ENCODE results near the gene PPP3R1.
A peak's percentile ranks its signal among the peaks of the same experiment; 100 is the strongest.
"Not testable (repeated sequence)": the region's sequence is repeated elsewhere in the genome, so short reads cannot be mapped to it uniquely, and the experiment has no call there.

PPP3R1 gene

GRCh38 chr2:68178954-68179627, 73.2 kb downstream of the PPP3R1 start:
- Mint-ChIP-seq H3K27me3 (no peaks in the 10 kb centered on the region), H3K9me3 (no peaks in the 10 kb centered on the region), H3K4me3 (no peak overlapping the region), H3K27ac (no peak overlapping the region), H3K4me1 (ENCODE audit: low read depth) (no peaks in the 10 kb centered on the region), H3K36me3 (ENCODE audit: low read depth) (peaks cover 61% of the 10 kb centered on the region)
- intact Hi-C loops (cut with micrococcal nuclease): no loop called here

- Mint-ChIP-seq H3K36me3 (ENCODE audit: low read depth) (peaks cover 60% of the 10 kb centered on the region), H3K4me1 (ENCODE audit: low read depth) (peaks cover 4% of the 10 kb centered on the region), H3K27me3 (no peaks in the 10 kb centered on the region), H3K9me3 (no peaks in the 10 kb centered on the region), H3K4me3 (no peak overlapping the region), H3K27ac (no peak overlapping the region)
- intact Hi-C loops (cut with micrococcal nuclease): no loop called here
Measured at GRCh38 chr2:68178432-68178831, 73.9 kb downstream of the PPP3R1 start.

DNA sequence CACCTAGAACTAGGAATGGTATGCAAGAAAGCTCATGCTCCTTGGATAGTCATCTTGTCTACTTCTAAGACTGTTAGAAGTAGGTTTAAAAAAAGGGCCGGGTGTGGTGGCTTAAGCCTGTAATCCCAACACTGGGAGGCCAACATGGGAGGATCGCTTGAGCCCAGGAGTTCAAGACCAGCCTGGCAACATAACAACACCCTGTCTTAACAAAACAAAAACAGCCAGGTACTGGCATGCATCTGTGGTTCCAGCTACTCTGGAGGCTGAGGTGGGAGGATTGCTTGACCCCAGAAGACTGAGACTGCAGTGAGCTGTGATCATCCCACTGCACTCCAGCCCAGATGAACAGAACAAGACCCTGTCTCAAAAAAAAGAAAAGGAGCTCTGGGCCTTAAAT, 74.8 kb downstream of the PPP3R1 start:
- peaks cover 56% of the 10 kb centered on the region for H3K36me3 Mint-ChIP-seq (ENCODE audit: low read depth)

GRCh38 chr2:68176657-68177056, 75.7 kb downstream of the PPP3R1 start:
- Mint-ChIP-seq H3K27ac (no peak overlapping the region), H3K9me3 (no peaks in the 10 kb centered on the region), H3K4me1 (ENCODE audit: low read depth) (peaks cover 10% of the 10 kb centered on the region), H3K36me3 (ENCODE audit: low read depth) (peaks cover 48% of the 10 kb centered on the region), H3K27me3 (no peaks in the 10 kb centered on the region), H3K4me3 (no peak overlapping the region)
- intact Hi-C loops (cut with micrococcal nuclease): no loop called here

More for the DNA sequence above, 74.8 kb downstream of the PPP3R1 start:
- Mint-ChIP-seq H3K9me3 (no peaks in the 10 kb centered on the region), H3K4me3 (no peak overlapping the region), H3K27ac (no peak overlapping the region), H3K27me3 (no peaks in the 10 kb centered on the region), H3K4me1 (ENCODE audit: low read depth) (peaks cover 10% of the 10 kb centered on the region)
- intact Hi-C loops (cut with micrococcal nuclease): no loop called here

DNA sequence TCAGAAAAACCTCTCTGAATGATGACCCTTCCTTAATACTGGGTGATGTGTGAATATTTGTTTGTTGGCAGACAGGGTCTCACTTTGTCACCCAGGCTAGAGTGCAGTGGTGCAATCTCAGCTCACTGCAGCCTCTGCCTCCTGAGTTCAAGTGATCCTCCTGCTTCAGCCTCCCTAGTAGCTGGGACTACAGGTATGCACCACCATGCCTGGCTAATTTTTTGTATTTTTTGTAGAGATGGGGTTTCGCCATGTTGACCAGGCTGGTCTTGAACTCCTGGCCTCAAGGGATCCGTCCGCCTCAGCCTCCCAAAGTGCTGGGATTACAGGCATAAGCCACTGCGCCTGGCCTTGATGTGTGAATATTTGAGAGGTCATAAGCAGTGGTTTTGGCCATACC, 77.1 kb downstream of the PPP3R1 start:
- H3K4me3 Mint-ChIP-seq; intact Hi-C loops (cut with micrococcal nuclease); H3K27me3 Mint-ChIP-seq; H3K9me3 Mint-ChIP-seq; H3K27ac Mint-ChIP-seq: not testable (repeated sequence)
- Mint-ChIP-seq H3K36me3 (ENCODE audit: low read depth) (peaks cover 34% of the 10 kb centered on the region), H3K4me1 (ENCODE audit: low read depth) (peaks cover 10% of the 10 kb centered on the region)

DNA sequence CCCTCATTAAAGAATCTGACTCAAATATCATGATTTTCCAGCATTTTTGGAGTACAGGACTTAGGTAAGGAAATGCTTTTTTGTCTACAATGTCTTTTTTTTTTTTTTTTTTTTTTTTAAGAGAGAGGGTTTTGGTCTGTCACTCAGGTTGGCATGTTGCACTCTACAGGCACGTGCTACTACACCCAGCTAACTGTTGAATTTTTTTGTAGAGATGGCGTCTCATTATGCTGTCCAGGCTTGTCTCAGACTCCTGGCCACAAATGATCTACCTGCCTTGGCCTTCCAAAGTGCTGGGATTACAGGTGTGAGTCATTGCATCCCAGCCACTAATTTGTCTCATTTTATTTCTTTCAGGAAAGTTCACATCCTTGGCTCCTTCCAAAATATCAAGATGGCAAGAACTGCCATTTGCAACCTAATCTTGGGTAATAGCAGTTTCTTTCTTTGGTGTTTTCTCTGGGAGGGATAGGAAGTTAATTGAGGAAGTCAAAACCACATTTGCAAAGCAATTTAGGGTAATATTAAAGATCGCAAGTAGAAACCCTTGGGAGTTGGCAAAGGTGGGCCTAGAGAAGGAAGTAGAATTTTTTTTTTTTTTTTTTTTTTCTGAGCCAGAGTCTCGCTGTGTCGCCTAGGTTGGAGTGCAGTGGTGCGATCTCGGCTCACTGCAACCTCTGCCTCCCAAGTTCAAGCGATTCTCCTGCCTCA, 79.2 kb downstream of the PPP3R1 start:
- no peak overlapping the region for H3K4me3 Mint-ChIP-seq
- no peaks in the 10 kb centered on the region for H3K27me3 Mint-ChIP-seq
- intact Hi-C loops (cut with micrococcal nuclease): no loop called here
- peaks cover 32% of the 10 kb centered on the region for H3K36me3 Mint-ChIP-seq (ENCODE audit: low read depth)
- no peaks in the 10 kb centered on the region for H3K9me3 Mint-ChIP-seq
- peaks cover 10% of the 10 kb centered on the region for H3K4me1 Mint-ChIP-seq (ENCODE audit: low read depth)
- H3K27ac Mint-ChIP-seq: peak overlapping the region; percentile 36

DNA sequence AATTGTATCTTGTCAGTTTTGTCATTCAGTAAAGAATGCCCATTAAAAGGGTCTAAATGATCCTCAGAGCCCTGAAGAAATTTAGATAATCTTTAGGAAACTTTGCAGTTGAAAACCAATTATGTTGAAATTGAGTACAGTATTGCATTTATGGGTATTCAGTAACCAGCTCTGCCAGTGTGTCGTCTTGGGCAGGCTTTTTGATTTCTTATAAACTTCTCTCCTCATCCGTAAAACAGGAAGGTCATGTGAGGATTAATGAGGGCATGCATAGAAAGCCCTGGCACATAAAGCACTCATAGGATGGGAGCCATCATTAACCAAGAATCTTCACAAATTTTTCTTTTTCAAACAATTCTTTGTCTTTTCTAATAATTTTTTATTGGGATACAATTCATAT, 79.8 kb downstream of the PPP3R1 start:
- H3K27me3 Mint-ChIP-seq: no peaks in the 10 kb centered on the region
- peaks cover 32% of the 10 kb centered on the region for H3K36me3 Mint-ChIP-seq (ENCODE audit: low read depth)
- intact Hi-C loops (cut with micrococcal nuclease): no loop called here
- no peak overlapping the region for H3K4me3 Mint-ChIP-seq
- no peaks in the 10 kb centered on the region for H3K9me3 Mint-ChIP-seq
- no peak overlapping the region for H3K27ac Mint-ChIP-seq
- H3K4me1 Mint-ChIP-seq (ENCODE audit: low read depth): peaks cover 10% of the 10 kb centered on the region

- no peaks in the 10 kb centered on the region for H3K9me3 Mint-ChIP-seq
- H3K4me3 Mint-ChIP-seq: no peak overlapping the region
- H3K27me3 Mint-ChIP-seq: no peaks in the 10 kb centered on the region
- H3K4me1 Mint-ChIP-seq (ENCODE audit: low read depth): peaks cover 16% of the 10 kb centered on the region
- H3K27ac Mint-ChIP-seq: no peak overlapping the region
- peaks cover 37% of the 10 kb centered on the region for H3K36me3 Mint-ChIP-seq (ENCODE audit: low read depth)
- intact Hi-C loops (cut with micrococcal nuclease): no loop called here
Measured at GRCh38 chr2:68171684-68172083, 80.6 kb downstream of the PPP3R1 start.

DNA sequence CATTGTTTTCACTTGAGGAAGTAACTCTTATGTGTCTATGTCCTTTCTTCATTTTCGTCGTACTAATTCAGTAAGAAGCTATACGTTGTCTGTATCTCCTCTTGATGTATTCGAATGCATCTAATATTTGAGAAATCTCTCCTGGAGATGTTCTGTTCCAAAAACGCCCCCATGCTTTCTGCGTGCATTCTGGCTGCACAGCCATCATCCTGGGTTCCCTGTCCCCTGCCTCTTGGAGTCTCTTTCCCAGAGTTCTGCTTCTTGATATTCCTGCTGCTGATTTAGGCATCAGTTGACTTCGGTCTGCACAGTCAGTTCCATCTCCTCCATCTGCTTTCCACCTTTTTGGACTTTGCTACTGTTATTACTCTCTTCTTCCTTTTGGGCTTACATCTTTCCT, 81.2 kb downstream of the PPP3R1 start:
- intact Hi-C loops (cut with micrococcal nuclease): no loop called here
- no peak overlapping the region for H3K27ac Mint-ChIP-seq
- peaks cover 21% of the 10 kb centered on the region for H3K4me1 Mint-ChIP-seq (ENCODE audit: low read depth)
- no peak overlapping the region for H3K4me3 Mint-ChIP-seq
- H3K36me3 Mint-ChIP-seq (ENCODE audit: low read depth): peaks cover 40% of the 10 kb centered on the region
- H3K27me3 Mint-ChIP-seq: no peaks in the 10 kb centered on the region
- H3K9me3 Mint-ChIP-seq: no peaks in the 10 kb centered on the region

DNA sequence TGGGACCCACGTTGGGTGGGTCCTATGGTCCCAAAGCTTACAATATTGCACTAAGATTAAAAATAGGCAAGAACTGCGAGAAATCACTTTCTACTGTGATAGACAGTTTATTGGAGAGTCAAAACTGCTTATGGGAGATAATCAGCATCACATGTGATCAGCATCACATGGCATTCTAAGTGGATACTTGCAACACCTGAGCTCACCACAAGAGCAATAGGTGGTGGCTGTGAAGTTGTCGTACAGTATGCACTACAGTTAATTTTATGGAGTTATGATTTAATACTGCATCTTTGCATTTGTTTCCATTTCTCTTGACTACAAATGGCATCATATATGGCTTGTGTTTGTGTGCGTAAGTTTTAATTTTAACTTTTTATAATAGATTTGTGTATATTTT, 83.0 kb downstream of the PPP3R1 start:
- H3K27ac Mint-ChIP-seq: no peak overlapping the region
- no peak overlapping the region for H3K4me3 Mint-ChIP-seq
- no peaks in the 10 kb centered on the region for H3K9me3 Mint-ChIP-seq
- H3K36me3 Mint-ChIP-seq (ENCODE audit: low read depth): peaks cover 41% of the 10 kb centered on the region
- intact Hi-C loops (cut with micrococcal nuclease): no loop called here
- no peaks in the 10 kb centered on the region for H3K27me3 Mint-ChIP-seq
- H3K4me1 Mint-ChIP-seq (ENCODE audit: low read depth): peaks cover 27% of the 10 kb centered on the region

DNA sequence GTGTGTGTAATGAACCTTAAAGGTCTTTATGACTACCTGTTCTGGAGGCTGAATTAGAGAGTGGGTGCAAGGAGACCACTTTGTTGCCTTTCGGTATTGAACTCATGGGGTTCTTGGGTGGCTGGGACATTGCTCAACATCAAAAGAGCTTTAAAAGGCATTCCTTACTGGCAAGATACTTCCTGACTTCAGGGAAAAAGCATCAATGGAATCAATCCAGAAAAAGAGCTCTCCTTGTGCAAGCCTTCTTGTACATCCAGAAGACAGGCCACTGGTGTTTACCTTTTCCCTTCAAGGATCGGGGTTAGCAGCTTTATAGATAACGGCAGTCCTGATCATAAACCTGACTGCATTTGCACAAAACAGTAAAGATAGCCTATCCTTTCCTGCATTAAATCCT, 85.1 kb downstream of the PPP3R1 start:
- Mint-ChIP-seq H3K27ac (no peak overlapping the region), H3K4me1 (ENCODE audit: low read depth) (peaks cover 17% of the 10 kb centered on the region), H3K36me3 (ENCODE audit: low read depth) (peaks cover 51% of the 10 kb centered on the region), H3K4me3 (no peak overlapping the region), H3K27me3 (no peaks in the 10 kb centered on the region), H3K9me3 (no peaks in the 10 kb centered on the region)
- intact Hi-C loops (cut with micrococcal nuclease): no loop called here

GRCh38 chr2:68163641-68164040, 88.7 kb downstream of the PPP3R1 start:
- peaks cover 17% of the 10 kb centered on the region for H3K4me1 Mint-ChIP-seq (ENCODE audit: low read depth)
- H3K9me3 Mint-ChIP-seq: no peaks in the 10 kb centered on the region
- peaks cover 80% of the 10 kb centered on the region for H3K36me3 Mint-ChIP-seq (ENCODE audit: low read depth)

GRCh38 chr2:68158134-68158447, 94.2 kb downstream of the PPP3R1 start:
- H3K4me1 Mint-ChIP-seq (ENCODE audit: low read depth): peaks cover 10% of the 10 kb centered on the region
- peaks cover 52% of the 10 kb centered on the region for H3K36me3 Mint-ChIP-seq (ENCODE audit: low read depth)
- H3K4me3 Mint-ChIP-seq: peak overlapping the region; percentile 99
- no peaks in the 10 kb centered on the region for H3K9me3 Mint-ChIP-seq
- intact Hi-C loops (cut with micrococcal nuclease): no loop called here
- peak overlapping the region; percentile 95 for H3K27ac Mint-ChIP-seq
- H3K27me3 Mint-ChIP-seq: no peaks in the 10 kb centered on the region

More at GRCh38 chr2:68163641-68164040, 88.7 kb downstream of the PPP3R1 start:
- Mint-ChIP-seq H3K27me3 (no peaks in the 10 kb centered on the region), H3K27ac (no peak overlapping the region), H3K4me3 (no peak overlapping the region)
- intact Hi-C loops (cut with micrococcal nuclease): no loop called here

DNA sequence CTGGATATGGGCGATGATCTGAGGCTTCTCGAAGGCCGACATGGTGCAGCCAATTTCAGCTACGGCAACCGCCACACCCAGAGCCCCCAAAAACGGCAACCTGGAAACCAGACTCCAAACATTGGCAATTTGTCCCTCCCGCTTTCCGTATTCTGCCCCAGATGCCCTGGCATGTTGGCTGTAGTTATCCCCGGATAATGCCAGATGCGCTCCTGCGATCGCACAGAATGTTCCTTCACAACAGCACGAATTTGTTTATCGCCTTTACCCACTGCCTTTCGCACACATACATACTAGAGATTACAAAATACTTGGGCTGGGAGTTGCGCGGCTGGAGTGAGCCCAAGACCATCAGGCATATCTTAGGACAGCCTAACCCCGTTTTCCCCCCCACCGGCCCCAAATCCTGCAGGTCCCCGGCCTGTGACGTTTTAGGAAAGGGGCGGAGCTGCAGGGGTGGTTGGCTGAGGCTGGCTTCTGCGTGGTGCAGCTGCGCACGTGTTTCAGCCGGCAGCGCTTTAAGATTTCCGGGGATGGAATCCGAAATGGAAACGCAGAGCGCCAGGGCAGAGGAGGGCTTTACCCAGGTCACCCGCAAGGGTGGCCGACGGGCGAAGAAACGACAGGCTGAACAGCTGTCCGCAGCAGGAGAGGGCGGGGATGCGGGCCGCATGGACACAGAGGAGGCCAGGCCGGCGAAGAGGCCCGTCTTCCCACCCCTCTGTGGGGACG, 94.8 kb downstream of the PPP3R1 start, which contains the start of gene PNO1:
TSS of gene PNO1 (plus strand) at position 487 of the 732 bp plus-strand sequence. CDS start at position 534, 47 bp downstream.
- peak within 1 kb of the TSS; percentile 99 for H3K4me3 Mint-ChIP-seq
- peaks cover 47% of the 10 kb centered on the region for H3K36me3 Mint-ChIP-seq (ENCODE audit: low read depth)
- peak within 1 kb of the TSS; percentile 95 for H3K27ac Mint-ChIP-seq
- H3K9me3 Mint-ChIP-seq: no peaks in the 10 kb centered on the region
- H3K27me3 Mint-ChIP-seq: no peaks in the 10 kb centered on the region
- H3K4me1 Mint-ChIP-seq (ENCODE audit: low read depth): peaks cover 13% of the 10 kb centered on the region
- intact Hi-C loops (cut with micrococcal nuclease): loop anchor here (2.0 kb wide), 3 partner anchors 35 to 95 kb away; partner anchors contain the start of genes C1D and PPP3R1

All from dendritic cell treated with granulocyte-macrophage colony-stimulating factor and Interleukin-4, amounts not matched to agents 40 ng/mL and 50 ng/mL, for 4 days (primary cell).